GM19324 (cell line): Measurements from ENCODE around the gene PTCH1.

Experiments used
- ATAC-seq: cut with Tn5 transposase; IDR thresholded peaks from one replicate; pipeline ENCODE4 v1.9.1; 2021; ENCODE audit warnings: mild to moderate bottlenecking, moderate library complexity; ENCODE audit not compliant: unreplicated experiment, low FRiP score

The PTCH1 gene

DNA sequence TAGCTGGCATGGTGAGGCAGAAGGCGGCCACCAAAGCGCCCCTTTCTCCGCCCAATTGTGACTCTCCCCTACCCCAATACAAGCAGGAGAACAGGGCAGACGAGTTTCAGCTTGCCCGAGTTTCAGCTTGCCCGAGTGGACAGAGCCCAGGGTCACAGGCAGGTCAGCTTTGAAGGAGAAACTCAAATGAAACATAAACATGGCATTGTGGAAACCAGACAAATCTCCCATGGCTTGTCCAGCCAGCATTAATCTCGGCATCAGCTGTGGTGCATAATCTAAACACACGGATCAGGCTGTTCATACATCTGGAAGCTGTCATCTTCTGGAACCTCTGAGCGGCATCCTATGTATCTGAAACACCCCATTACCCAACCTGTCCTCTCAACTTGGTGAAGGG, 16.9 kb downstream of the PTCH1 start:
- ATAC-seq: no peak

DNA sequence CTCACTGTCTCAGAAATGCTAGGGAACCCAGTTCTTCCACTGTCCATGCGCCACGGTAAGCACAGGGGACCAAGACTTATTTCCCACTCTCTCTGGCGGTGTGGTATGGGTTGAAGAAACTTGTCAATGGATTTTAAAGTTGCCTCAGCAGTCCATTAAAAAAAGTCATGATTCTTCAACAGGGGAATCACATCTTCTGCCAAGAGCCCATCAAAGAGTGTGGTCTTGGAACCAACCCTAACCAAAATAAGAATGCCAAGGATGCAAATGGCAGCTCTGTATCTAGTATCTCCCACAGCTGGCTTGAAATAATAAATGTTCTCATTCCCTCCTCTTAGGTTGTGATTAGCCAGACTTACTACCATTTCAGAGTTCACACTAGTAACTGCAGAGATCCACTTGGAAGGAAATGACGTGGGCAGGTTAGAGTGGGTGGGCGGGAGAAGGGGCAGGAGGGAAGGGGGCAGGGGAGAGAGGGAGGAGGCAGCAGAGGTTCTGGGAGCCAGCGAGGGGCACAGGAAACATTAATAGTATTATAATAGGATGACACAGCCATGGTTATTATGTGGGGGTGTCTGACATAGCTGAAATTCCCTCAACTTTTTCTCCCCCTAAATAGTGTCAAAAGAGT, 17.6 kb downstream of the PTCH1 start:
- ATAC-seq: no peak

GRCh38 chr9:95498641-95499040, 18.1 kb downstream of the PTCH1 start:
- ATAC-seq: no peak

GRCh38 chr9:95497772-95498171, 19.0 kb downstream of the PTCH1 start:
- no peak for ATAC-seq

DNA sequence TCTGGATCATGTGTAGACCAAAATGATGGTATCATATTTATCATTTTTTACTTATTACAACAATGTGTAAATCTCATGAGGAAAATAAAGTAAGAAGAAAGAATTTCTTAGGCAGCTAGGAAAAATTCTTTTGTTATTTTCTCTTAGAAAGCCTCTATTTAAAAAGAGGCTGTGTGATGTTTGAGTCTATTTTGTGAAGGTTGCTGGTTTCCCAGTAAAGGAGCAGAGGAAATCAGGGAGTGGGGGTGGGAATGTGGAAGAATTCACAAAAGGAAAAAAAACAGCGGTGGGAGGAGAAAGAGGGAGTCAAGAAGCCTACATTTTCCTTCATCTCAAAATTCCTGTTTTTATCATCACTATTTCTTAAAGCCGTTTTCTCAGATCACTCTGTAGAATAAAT, 20.1 kb downstream of the PTCH1 start:
- ATAC-seq: no peak

DNA sequence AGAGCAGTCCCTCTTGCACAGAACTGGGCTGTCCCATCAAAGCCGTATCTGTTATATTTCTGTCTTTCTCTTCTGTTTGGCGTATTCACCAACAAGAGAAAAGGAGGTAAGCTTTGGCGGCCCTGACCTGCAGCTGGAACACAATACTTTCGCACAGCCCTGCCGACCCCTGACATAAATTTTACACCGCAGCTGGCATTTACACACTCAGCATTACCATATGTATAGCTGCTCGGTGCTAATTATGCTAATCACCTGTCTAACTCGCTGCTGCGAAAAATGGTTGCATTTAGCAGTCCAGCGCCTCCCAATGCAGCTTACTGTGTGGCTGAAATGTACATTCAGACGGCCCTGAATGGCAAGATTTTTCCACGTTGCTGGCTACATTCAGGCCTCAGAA, 20.8 kb downstream of the PTCH1 start:
- no peak for ATAC-seq

GRCh38 chr9:95495529-95495928, 21.2 kb downstream of the PTCH1 start:
- ATAC-seq: no peak

- ATAC-seq: peak; percentile 97
Observed at GRCh38 chr9:95494416-95495371, 22.1 kb downstream of the PTCH1 start.

- no peak for ATAC-seq
Observed at GRCh38 chr9:95494022-95494415, 22.8 kb downstream of the PTCH1 start.

DNA sequence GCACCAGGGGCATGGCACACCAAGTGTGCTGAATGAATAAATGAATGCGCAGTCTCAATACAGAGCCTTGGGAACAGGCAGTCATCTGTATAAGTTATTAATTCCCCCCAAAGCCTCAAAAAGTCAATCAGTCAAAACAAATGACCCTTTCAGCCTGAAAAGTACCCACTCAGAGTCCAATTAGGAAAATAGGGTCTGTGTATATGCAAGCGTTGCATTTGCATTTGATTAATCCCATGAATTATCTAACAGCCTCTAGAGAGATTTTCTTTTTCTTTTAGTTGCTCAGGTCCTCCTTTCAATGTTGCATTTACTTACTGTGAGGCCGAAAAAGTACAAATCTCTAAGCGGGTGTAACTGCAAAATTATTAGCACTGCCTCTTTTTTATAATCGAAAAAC, 23.4 kb downstream of the PTCH1 start:
- ATAC-seq: no peak

DNA sequence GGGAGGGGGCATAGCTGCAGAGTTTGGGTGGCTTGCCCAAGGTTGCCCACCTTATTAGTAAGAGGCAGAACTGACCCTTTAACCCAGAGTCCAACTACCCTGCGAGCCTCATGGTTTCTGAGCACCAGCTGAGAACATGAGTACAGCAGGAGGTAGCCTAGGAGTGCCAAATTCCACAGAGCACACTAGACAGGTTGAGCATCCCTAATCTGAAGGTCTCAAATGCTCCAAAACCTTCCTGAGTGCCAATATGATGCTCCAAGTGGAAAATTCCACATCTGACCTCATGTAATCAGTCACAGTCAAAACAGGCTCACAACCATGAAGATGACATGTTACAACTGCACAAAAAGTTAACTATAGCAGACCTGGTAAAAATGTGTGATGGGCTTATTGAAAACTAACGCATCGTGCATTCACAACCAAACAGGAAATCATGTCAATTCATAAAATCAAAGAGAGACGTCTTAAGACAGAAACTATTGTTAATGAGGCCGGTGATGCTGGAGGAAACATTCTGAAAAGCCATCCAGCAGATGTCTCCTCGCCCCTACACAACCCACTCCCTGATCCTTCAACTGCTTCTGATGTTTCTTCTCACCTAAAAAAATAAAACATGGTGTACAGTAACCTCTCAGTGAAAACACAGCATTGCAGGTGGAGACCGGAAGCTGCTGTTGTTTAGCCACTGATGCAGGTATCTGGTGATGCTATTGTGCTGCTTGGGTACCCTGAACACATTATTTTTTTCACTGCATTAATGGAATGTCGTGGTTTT, 25.0 kb downstream of the PTCH1 start:
- no peak for ATAC-seq

DNA sequence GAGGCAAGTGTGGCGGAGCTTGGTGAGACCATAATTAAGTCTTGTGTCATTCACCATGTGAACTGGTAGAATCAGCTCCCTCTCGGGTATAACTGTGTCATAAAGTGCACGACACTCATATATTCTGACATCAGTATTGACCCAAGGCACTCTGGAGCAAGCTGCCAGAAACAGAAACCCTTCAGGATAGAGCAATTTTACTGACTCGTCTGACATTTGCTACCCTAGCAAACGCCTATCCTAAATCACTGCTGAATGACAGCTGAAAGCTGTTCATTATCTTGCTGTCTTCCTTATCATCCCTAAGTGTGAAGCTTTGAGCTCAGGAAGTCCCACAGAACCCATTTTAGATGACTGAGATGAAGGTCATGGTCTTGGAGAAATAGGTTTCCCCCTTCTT, 27.8 kb downstream of the PTCH1 start:
- ATAC-seq: no peak

DNA sequence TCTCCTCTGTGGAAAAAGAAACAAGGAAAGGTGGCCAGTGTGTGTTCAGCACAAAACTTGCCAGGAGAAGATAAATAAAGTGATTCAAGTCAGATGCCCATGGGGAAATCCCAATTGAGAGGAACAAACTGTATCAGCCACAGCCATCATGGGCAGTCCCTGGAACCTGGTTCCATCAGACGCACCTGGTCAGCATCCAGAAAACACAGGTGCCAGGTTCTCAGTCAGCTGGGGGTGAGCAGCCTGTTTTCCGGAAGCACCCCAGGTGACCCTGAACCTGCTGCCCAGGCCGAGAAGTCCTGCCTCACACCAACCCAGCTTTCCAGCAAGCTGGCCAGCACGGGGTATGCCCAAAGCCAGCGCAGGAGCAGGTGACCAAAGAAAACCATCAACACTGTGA, 30.5 kb downstream of the PTCH1 start:
- no peak for ATAC-seq

DNA sequence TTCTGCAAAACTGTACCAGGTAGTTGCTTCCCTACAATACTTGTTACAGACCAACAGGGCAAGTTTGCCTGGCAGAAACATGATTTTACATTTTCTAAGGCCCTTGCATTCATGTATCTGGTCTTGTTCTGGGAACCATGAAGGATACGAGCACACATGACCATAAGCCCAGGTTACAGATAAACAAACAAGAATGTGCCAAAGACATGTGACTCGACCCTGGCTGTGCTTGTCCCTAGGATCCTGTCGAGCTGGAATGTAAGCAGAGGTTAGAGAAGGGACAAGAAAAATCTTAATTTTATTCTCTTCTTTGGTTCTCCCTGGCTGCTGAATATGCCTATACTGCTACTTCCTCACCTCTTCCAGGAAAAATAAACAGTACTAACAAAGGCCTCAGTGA, 32.5 kb downstream of the PTCH1 start:
- ATAC-seq: no peak

- ATAC-seq: no peak
Observed at GRCh38 chr9:95483431-95483830, 33.3 kb downstream of the PTCH1 start.

DNA sequence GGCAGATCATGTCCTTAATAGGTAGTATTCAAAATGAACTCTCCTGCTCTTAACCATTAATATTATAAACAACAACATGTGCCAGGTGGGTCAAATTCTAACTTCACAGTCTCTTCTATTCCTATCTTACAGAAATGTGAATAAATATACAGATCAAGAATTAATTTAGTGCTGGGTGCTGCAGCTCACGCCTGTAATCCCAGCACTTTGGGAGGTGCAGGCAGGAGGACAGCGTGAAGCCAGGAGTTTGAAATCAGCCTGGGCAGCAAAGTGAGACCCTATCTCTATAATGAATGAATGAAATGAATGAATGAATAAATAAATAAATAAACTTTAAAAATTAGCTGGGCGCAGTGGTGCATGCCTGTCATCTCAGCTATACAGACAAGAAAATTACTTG, 34.1 kb downstream of the PTCH1 start:
- ATAC-seq: no peak

- ATAC-seq: no peak
Observed at GRCh38 chr9:95481000-95481399, 35.8 kb downstream of the PTCH1 start.

DNA sequence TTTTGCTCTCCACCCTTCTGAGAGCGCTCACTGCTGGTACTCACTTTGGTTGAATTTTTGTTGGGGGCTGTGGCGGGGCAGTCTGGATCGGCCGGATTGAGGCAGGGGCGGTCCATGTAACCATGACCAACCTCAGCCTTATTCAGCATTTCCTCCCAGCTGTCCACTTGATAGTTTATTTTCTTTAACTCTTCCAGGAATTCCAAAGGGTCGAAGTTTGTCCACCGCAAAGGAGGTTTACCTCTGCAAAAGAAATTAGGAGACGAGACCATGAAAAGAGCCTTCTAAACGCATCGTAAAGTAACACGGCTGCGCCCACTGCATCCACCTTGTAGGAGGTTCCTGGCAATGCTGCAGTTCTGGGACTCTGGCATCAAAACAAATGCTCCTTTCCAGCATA, 36.4 kb downstream of the PTCH1 start:
- ATAC-seq: no peak

DNA sequence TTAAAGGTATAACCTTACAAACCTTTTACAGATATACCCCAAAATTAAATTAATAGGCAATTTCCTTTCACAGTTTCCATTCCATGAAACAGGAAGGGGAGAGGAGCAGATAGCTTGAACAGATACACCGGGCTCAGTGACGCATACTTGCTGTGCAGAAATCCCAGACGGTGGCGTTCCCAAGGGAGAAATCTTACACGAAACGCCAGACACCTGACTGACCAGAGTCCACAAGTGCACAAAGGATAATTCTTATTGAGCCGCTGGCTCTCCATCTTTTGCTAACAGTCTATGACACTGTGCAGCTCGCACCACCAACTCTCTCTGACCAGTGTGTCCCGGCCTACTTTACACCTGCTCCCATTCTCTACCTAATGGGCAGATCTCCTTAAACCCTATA, 37.4 kb downstream of the PTCH1 start:
- no peak for ATAC-seq

DNA sequence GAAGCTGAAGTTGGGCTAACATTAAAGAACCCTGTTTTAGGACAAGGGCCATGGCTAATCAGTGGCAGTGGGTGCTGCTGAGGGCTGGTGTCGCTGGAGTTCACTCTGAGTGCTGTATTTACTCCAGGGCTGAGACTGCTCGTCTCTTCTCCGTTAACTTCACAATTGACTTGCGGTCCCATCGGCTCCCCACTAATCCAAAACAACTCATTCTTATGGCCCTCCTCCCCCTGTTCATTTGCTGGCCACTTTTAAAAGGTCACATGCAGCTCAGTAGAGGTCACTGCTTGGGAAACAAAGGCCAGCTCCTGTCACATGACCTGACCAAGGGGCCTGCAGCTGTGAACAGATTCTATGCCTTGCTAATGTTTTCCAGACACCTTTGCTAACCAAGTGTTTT, 38.4 kb downstream of the PTCH1 start:
- ATAC-seq: no peak

DNA sequence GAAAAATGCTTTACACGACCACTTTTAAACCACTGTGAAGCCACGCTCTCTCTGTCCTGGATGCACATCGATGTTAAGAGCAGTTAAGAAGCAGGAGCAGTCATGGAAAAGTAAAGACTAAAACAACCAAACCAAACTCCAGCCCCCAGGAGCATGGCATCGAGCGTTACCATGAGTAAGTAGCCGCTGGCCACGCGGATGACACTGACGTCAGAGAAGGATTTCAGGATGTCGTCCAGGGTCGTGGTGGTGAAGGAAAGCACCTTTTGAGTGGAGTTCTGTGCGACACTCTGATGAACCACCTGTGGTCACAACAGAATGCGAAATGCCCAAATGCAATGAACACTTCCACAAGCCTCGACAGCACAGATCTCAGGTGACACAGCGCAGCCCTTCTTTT, 38.9 kb downstream of the PTCH1 start:
- ATAC-seq: no peak
